Measurements from ENCODE around the gene CRIP1. TPM values are rescaled to one million over a fixed set of nuclear protein-coding genes. Genes with fewer than 3 reads are reported as not detected.

The CRIP1 gene
- total and polyA plus RNA-seq, 10 of the 15 experiments (the other 5 are each of a cell fraction or from before 2014, with no cell fraction given), result 66.8 to 259 (median 154) TPM

DNA sequence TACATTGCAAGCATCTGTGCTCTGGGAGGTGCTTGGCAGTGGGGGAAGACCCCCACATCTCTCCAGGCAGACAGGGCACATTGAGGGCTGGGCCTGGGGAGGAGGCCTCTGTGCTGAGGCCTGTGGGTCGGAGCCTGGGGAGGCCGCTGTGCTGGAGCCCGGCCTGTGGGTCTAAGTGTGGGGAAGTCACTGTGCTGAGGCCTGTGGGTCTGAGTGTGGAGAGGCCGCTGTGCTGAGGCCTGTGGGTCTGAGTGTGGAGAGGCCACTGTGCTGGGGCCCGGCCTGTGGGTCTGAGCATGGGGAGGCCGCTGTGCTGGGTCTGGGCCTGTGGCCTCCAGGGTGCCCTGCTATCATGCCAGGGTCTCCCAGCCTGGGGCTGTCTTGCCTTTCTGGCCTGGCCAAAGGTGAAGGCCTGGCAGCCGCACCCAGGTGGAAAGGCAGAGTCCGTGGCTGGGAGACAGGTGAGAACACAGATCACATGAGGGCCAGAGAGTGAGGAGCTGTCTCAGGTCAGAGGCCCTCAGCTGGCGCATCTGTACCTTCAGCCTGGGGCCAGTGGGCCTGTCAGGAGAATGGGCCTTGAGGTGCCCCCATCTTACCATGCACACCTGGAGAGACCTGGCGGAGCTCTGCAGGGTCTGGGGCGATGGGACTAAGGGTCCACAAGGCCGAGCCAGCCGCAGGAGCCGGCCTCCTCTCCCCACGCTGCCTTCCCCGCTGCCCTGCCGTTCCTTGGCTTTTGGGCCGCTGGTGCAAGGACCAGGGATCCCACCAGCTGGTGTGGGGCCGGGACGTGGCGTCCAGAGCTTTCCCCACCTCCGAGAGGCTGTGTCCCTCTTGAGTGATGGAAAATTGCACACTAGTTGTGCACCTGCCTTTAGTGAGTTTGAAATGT lies 30.7 kb upstream of the CRIP1 start (continued):
- TF ChIP-seq, protein P1, sequence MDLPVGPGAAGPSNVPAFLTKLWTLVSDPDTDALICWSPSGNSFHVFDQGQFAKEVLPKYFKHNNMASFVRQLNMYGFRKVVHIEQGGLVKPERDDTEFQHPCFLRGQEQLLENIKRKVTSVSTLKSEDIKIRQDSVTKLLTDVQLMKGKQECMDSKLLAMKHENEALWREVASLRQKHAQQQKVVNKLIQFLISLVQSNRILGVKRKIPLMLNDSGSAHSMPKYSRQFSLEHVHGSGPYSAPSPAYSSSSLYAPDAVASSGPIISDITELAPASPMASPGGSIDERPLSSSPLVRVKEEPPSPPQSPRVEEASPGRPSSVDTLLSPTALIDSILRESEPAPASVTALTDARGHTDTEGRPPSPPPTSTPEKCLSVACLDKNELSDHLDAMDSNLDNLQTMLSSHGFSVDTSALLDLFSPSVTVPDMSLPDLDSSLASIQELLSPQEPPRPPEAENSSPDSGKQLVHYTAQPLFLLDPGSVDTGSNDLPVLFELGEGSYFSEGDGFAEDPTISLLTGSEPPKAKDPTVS (IDR thresholded peaks at IDR 0.05; ENCODE audit: low read depth, low read length), result no peak
- TF ChIP-seq, protein P2, sequence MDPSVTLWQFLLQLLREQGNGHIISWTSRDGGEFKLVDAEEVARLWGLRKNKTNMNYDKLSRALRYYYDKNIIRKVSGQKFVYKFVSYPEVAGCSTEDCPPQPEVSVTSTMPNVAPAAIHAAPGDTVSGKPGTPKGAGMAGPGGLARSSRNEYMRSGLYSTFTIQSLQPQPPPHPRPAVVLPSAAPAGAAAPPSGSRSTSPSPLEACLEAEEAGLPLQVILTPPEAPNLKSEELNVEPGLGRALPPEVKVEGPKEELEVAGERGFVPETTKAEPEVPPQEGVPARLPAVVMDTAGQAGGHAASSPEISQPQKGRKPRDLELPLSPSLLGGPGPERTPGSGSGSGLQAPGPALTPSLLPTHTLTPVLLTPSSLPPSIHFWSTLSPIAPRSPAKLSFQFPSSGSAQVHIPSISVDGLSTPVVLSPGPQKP (IDR thresholded peaks at IDR 0.05; ENCODE audit: low read depth, low read length), result no peak
- TF ChIP-seq BHLHE40 (IDR thresholded peaks at IDR 0.05; ENCODE audit: borderline replicate concordance in 1 of 2, low read depth in 2 of 2, low read length in 1 of 2) (no peak), IKZF2 (IDR thresholded peaks at IDR 0.05) (no peak)
- TF ChIP-seq, protein P3, sequence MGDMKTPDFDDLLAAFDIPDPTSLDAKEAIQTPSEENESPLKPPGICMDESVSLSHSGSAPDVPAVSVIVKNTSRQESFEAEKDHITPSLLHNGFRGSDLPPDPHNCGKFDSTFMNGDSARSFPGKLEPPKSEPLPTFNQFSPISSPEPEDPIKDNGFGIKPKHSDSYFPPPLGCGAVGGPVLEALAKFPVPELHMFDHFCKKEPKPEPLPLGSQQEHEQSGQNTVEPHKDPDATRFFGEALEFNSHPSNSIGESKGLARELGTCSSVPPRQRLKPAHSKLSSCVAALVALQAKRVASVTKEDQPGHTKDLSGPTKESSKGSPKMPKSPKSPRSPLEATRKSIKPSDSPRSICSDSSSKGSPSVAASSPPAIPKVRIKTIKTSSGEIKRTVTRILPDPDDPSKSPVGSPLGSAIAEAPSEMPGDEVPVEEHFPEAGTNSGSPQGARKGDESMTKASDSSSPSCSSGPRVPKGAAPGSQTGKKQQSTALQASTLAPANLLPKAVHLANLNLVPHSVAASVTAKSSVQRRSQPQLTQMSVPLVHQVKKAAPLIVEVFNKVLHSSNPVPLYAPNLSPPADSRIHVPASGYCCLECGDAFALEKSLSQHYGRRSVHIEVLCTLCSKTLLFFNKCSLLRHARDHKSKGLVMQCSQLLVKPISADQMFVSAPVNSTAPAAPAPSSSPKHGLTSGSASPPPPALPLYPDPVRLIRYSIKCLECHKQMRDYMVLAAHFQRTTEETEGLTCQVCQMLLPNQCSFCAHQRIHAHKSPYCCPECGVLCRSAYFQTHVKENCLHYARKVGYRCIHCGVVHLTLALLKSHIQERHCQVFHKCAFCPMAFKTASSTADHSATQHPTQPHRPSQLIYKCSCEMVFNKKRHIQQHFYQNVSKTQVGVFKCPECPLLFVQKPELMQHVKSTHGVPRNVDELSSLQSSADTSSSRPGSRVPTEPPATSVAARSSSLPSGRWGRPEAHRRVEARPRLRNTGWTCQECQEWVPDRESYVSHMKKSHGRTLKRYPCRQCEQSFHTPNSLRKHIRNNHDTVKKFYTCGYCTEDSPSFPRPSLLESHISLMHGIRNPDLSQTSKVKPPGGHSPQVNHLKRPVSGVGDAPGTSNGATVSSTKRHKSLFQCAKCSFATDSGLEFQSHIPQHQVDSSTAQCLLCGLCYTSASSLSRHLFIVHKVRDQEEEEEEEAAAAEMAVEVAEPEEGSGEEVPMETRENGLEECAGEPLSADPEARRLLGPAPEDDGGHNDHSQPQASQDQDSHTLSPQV (IDR thresholded peaks at IDR 0.05), result no peak

Measured in GM12878 (cell line).